GM12878 (cell line): Measurements from ENCODE around the gene C2orf68.

Experiments used
- ASH2L ChIP-seq: fragments of 300-600, 200-600 bp; sonication (generic); IDR thresholded peaks from 2 replicates; pipeline ENCODE4 v1.6.1; 2017; ENCODE audit warnings: low read depth, mild to moderate bottlenecking, borderline replicate concordance
- CEBPB ChIP-seq, 2 experiments: fragments of 150-350 bp in 1 of 2; IDR thresholded peaks; 2 replicates each; pipeline ENCODE4 v1.6.1; 2012 to 2014; ENCODE audit warnings: low read depth in 2 of 2, low read length in 2 of 2, borderline replicate concordance in 1 of 2, inconsistent platforms in 1 of 2
- EGR1 ChIP-seq, 2 experiments: IDR thresholded peaks; 1 replicate in 1 of 2; 2 replicates in 1 of 2; pipeline ENCODE4 v1.6.1; 2011 to 2012; ENCODE audit warnings: low read depth in 2 of 2, low read length in 2 of 2, borderline replicate concordance in 1 of 2, mild to moderate bottlenecking in 1 of 2, moderate library complexity in 1 of 2
- EP300 ChIP-seq, 2 experiments: fragments of 150-350 bp in 1 of 2; IDR thresholded peaks; 2 replicates each; pipeline ENCODE4 v1.6.1; 2011 to 2012; ENCODE audit warnings: low read depth in 2 of 2, low read length in 2 of 2, borderline replicate concordance in 1 of 2, improper control_type of control experiment in 1 of 2, inconsistent platforms in 1 of 2; ENCODE audit not compliant: control insufficient read depth in 1 of 2
- GABPA ChIP-seq: IDR thresholded peaks from 2 replicates; pipeline ENCODE4 v1.6.1; 2014; ENCODE audit warnings: antibody characterized with exemption, low read depth, mild to moderate bottlenecking, inconsistent platforms
- NRF1 ChIP-seq: conservative IDR thresholded peaks from 2 replicates; pipeline ENCODE4 v1.6.1; 2011; ENCODE audit warnings: mild to moderate bottlenecking, low read depth, low read length, improper control_type of control experiment
- RAD51 ChIP-seq: fragments of 450-650 bp; IDR thresholded peaks from 2 replicates; pipeline ENCODE4 v1.6.1; 2016; ENCODE audit warnings: moderate library complexity, mild to moderate bottlenecking, inconsistent platforms
- SIN3A ChIP-seq: IDR thresholded peaks from 2 replicates; pipeline ENCODE4 v1.6.1; 2012; ENCODE audit warnings: low read depth, low read length, improper control_type of control experiment
- SKIL ChIP-seq: fragments of 450-650 bp; IDR thresholded peaks from 2 replicates; pipeline ENCODE4 v1.6.1; 2017; ENCODE audit warnings: mild to moderate bottlenecking, low read depth, inconsistent platforms; ENCODE audit not compliant: poor library complexity, severe bottlenecking
- ZNF207 ChIP-seq: fragments of 450-650 bp; IDR thresholded peaks from 2 replicates; pipeline ENCODE4 v1.6.1; 2014; ENCODE audit warnings: antibody characterized with exemption, mild to moderate bottlenecking, borderline replicate concordance
- TF ChIP-seq, protein P1 (sequence below): IDR thresholded peaks from 2 replicates; pipeline ENCODE4 v1.6.1; 2011; ENCODE audit warnings: mild to moderate bottlenecking, low read depth, low read length, moderate library complexity; ENCODE audit not compliant: insufficient replicate concordance
- TF ChIP-seq, protein P2 (sequence below), 3 experiments: IDR thresholded peaks in 2 of 3; conservative IDR thresholded peaks in 1 of 3; 2 replicates each; pipeline ENCODE4 v1.5.1; 2011; ENCODE audit warnings: low read depth in 3 of 3, low read length in 3 of 3, mild to moderate bottlenecking in 3 of 3, control low read depth in 2 of 3, moderate library complexity in 2 of 3, inconsistent platforms in 1 of 3, mixed read lengths in 1 of 3; ENCODE audit not compliant: control insufficient read depth in 2 of 3, insufficient read depth in 1 of 3; ENCODE audit errors: extremely low read depth in 1 of 3
- TF ChIP-seq, protein P3 (sequence below): fragments of 450-650 bp; IDR thresholded peaks from 2 replicates; pipeline ENCODE4 v1.6.1; 2014; ENCODE audit warnings: mild to moderate bottlenecking

DNA sequence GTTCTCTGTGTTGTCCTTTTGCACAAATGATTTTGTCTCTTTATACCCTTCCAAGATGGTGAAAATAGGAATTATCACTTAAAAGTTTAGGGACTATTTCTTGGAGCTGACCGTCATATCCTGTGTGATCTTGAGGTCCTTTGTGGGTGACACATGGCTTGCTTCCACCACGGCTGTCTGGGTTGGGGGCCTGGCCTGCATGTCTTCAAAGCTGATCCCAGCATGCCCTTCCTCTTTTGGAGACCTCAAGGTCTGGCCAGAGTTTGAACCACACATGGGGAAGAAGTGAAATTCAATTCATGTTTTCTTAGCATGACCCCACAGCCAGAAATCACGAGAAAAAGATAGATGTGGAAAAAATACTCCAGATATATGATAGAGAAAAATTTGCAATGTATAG, 42.1 kb upstream of the C2orf68 start:
- TF ChIP-seq, protein P1, sequence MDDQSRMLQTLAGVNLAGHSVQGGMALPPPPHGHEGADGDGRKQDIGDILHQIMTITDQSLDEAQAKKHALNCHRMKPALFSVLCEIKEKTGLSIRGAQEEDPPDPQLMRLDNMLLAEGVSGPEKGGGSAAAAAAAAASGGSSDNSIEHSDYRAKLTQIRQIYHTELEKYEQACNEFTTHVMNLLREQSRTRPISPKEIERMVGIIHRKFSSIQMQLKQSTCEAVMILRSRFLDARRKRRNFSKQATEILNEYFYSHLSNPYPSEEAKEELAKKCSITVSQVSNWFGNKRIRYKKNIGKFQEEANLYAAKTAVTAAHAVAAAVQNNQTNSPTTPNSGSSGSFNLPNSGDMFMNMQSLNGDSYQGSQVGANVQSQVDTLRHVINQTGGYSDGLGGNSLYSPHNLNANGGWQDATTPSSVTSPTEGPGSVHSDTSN, result no peak
- TF ChIP-seq, protein P2, sequence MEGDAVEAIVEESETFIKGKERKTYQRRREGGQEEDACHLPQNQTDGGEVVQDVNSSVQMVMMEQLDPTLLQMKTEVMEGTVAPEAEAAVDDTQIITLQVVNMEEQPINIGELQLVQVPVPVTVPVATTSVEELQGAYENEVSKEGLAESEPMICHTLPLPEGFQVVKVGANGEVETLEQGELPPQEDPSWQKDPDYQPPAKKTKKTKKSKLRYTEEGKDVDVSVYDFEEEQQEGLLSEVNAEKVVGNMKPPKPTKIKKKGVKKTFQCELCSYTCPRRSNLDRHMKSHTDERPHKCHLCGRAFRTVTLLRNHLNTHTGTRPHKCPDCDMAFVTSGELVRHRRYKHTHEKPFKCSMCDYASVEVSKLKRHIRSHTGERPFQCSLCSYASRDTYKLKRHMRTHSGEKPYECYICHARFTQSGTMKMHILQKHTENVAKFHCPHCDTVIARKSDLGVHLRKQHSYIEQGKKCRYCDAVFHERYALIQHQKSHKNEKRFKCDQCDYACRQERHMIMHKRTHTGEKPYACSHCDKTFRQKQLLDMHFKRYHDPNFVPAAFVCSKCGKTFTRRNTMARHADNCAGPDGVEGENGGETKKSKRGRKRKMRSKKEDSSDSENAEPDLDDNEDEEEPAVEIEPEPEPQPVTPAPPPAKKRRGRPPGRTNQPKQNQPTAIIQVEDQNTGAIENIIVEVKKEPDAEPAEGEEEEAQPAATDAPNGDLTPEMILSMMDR (IDR thresholded peaks at IDR 0.05 in 2 of 3, conservative IDR thresholded peaks at IDR 0.05 in 1 of 3; ENCODE audit: control insufficient read depth in 2 of 3, extremely low read depth in 1 of 3, insufficient read depth in 1 of 3, low read depth in 3 of 3, low read length in 3 of 3), result no peak
- TF ChIP-seq GABPA (no peak), EP300 (IDR thresholded peaks at IDR 0.05; ENCODE audit: borderline replicate concordance in 1 of 2, control insufficient read depth in 1 of 2, low read depth in 2 of 2, low read length in 2 of 2) (no peak), RAD51 (no peak), ASH2L (no peak), ZNF207 (no peak), SKIL (no peak), CEBPB (IDR thresholded peaks at IDR 0.05; ENCODE audit: borderline replicate concordance in 1 of 2, low read depth in 2 of 2, low read length in 2 of 2) (no peak), NRF1 (no peak), EGR1 (IDR thresholded peaks at IDR 0.05; ENCODE audit: borderline replicate concordance in 1 of 2, low read depth in 2 of 2, low read length in 2 of 2) (no peak), SIN3A (no peak)
- TF ChIP-seq, protein P3, sequence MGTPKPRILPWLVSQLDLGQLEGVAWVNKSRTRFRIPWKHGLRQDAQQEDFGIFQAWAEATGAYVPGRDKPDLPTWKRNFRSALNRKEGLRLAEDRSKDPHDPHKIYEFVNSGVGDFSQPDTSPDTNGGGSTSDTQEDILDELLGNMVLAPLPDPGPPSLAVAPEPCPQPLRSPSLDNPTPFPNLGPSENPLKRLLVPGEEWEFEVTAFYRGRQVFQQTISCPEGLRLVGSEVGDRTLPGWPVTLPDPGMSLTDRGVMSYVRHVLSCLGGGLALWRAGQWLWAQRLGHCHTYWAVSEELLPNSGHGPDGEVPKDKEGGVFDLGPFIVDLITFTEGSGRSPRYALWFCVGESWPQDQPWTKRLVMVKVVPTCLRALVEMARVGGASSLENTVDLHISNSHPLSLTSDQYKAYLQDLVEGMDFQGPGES, result no peak
